Activated B cell treated with CpG ODN at 0.5 μM for 24 hours (primary cell): ENCODE data around the gene FCRLB. TPM values are rescaled to one million over a fixed set of nuclear protein-coding genes. Genes with fewer than 3 reads are reported as not detected.
A peak's percentile ranks its signal among the peaks of the same experiment; 100 is the strongest.

Experiments
- ATAC-seq: fragments of 200-7000 bp; cut with Tn5 transposase; one replicate; pipeline ENCODE4 v1.10.0; 2021; ENCODE audit warnings: low read depth, mild to moderate bottlenecking, moderate library complexity
- CTCF ChIA-PET: fragments of 350-600 bp; sonication (Branson Sonifier 250); formaldehyde crosslinking; loops from one replicate; lab custom pipeline; 2021; ENCODE audit warnings: antibody characterized with exemption; lab: Charles Lee
- POLR2A ChIA-PET: fragments of 350-600 bp; sonication (Branson Sonifier 250); formaldehyde crosslinking; loops from one replicate; lab custom pipeline; 2021; ENCODE audit warnings: antibody characterized with exemption; lab: Charles Lee
- DNase-seq: peaks from one replicate; pipeline ENCODE4 v3.0.0; 2022
- H3K27ac Mint-ChIP-seq: one replicate; pipeline ENCODE4 v1.8.0; 2020; ENCODE audit warnings: mixed read lengths
- H3K27me3 Mint-ChIP-seq: one replicate; pipeline ENCODE4 v1.8.0; 2021; ENCODE audit warnings: mixed read lengths
- H3K36me3 Mint-ChIP-seq: one replicate; pipeline ENCODE4 v1.8.0; 2021; ENCODE audit warnings: low read depth, mixed read lengths
- H3K4me1 Mint-ChIP-seq: one replicate; pipeline ENCODE4 v1.8.0; 2021; ENCODE audit warnings: mixed read lengths
- H3K4me3 Mint-ChIP-seq: one replicate; pipeline ENCODE4 v1.8.0; 2020; ENCODE audit warnings: mild to moderate bottlenecking, mixed read lengths
- H3K9me3 Mint-ChIP-seq: one replicate; pipeline ENCODE4 v1.8.0; 2020; ENCODE audit warnings: mixed read lengths
- intact Hi-C: fragments of 100-400 bp; cut with micrococcal nuclease; formaldehyde crosslinking; loops from one replicate; pipeline ENCODE4 v1.15.1; 2024
- total RNA-seq: library from RNA; stranded (reverse); gene quantifications from 2 replicates; pipeline ENCODE4 v1.2.3, GENCODE V29; 2022
- TF ChIP-seq, protein P1 (sequence below): fragments of 200-600 bp; IDR thresholded peaks from one replicate; pipeline ENCODE4 v1.8.0; 2022; ENCODE audit warnings: antibody characterized with exemption, mild to moderate bottlenecking

FCRLB gene
- total RNA-seq, 1 donor from 2014 or later: 2.1 TPM

DNA sequence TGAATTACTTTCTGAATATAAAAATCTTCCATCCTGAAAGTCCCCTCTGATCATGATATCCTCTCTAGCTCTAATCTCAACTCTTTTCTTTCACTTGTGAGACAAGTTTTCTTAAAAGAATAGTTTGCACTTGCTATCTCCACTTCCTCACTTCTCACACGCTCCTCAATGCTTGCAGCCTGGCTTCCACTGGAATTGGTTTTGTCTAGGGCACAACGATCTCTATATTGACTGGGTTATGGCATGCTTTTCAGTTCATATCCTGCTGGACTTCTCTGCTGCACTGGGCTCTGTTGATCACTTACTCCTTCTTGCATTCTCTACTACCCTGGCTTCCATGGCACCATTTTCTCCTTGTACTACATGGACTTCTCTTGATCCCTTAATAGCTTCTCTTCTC lies 13.8 kb upstream of the FCRLB start:
- intact Hi-C loops: loop anchor here (10.0 kb wide), 1 partner anchor 1503 kb away; the partner anchor contains the start of gene PEA15
- Mint-ChIP-seq H3K36me3 (peaks cover 32% of the 10 kb centered on the region), H3K27me3 (no peaks in the 10 kb centered on the region), H3K27ac (no peak overlapping the region), H3K4me3 (no peak overlapping the region), H3K9me3 (no peaks in the 10 kb centered on the region), H3K4me1 (peaks cover 35% of the 10 kb centered on the region)
- ChIA-PET CTCF (interaction anchor here (1.0 to 6.3 kb wide), 5 partner anchors 8 to 220 kb away, joined by 3 to 56 read pairs (median 7); no protein-coding TSS in a partner anchor), POLR2A (interaction anchor here (0.6 to 4.8 kb wide), 17 partner anchors 10 to 482 kb away, joined by 3 to 143 read pairs (median 4); partner anchors contain the start of genes DUSP12 and FCRLB)
- no peak for DNase-seq
- TF ChIP-seq, protein P1, sequence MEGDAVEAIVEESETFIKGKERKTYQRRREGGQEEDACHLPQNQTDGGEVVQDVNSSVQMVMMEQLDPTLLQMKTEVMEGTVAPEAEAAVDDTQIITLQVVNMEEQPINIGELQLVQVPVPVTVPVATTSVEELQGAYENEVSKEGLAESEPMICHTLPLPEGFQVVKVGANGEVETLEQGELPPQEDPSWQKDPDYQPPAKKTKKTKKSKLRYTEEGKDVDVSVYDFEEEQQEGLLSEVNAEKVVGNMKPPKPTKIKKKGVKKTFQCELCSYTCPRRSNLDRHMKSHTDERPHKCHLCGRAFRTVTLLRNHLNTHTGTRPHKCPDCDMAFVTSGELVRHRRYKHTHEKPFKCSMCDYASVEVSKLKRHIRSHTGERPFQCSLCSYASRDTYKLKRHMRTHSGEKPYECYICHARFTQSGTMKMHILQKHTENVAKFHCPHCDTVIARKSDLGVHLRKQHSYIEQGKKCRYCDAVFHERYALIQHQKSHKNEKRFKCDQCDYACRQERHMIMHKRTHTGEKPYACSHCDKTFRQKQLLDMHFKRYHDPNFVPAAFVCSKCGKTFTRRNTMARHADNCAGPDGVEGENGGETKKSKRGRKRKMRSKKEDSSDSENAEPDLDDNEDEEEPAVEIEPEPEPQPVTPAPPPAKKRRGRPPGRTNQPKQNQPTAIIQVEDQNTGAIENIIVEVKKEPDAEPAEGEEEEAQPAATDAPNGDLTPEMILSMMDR: no peak
- ATAC-seq: no peak

DNA sequence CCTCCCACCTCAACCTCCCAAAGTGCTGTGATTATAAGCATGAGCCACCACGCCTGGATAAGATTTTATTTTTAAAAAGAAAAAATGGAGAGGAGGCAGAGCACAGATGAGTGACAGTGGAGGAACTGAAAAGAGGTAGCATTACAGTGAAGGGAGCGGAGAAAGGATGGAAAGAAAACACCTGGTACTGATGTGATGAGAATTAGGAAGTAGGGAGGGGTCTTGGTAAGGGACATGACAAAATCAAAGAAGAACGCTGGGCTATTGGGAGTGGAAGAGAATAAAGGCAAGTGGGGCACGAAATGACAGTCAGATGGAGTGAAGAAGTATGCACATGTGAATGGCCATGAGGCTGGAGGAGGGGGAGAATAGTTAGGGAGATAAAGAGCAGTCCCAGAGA lies 12.0 kb upstream of the FCRLB start:
- no peak for ATAC-seq
- POLR2A ChIA-PET: interaction anchor here (3.5 kb wide), 2 partner anchors 8 to 31 kb away, joined by 34 to 80 read pairs; no protein-coding TSS in a partner anchor
- peaks cover 50% of the 10 kb centered on the region for H3K36me3 Mint-ChIP-seq
- DNase-seq: no peak
- TF ChIP-seq, protein P1: no peak
- no peak overlapping the region for H3K4me3 Mint-ChIP-seq
- peaks cover 37% of the 10 kb centered on the region for H3K4me1 Mint-ChIP-seq
- CTCF ChIA-PET: interaction anchor here (1.5 to 6.3 kb wide), 2 partner anchors 16 to 30 kb away, joined by 4 to 56 read pairs; no protein-coding TSS in a partner anchor
- no peaks in the 10 kb centered on the region for H3K9me3 Mint-ChIP-seq
- intact Hi-C loops: loop anchor here (10.0 kb wide), 1 partner anchor 1505 kb away; the partner anchor contains the start of gene PEA15
- H3K27me3 Mint-ChIP-seq: no peaks in the 10 kb centered on the region
- peak overlapping the region; percentile 78 for H3K27ac Mint-ChIP-seq

DNA sequence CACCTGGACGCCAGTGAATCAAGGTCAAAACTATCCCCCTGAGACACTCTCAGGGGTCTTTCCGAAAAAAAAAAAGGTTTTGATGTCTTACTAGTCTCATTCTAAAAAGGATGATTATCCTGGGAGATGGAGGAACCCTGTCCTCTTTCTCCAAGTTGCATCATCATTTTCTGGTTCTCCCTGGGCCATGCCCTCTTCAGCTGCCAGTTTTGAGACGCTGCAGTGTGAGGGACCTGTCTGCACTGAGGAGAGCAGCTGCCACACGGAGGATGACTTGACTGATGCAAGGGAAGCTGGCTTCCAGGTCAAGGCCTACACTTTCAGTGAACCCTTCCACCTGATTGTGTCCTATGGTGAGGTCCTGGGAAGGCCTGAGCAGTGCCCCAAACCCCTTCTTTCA lies 10.8 kb upstream of the FCRLB start:
- intact Hi-C loops: no loop called here
- Mint-ChIP-seq H3K36me3 (peaks cover 56% of the 10 kb centered on the region), H3K4me1 (peaks cover 39% of the 10 kb centered on the region), H3K27me3 (no peaks in the 10 kb centered on the region), H3K4me3 (no peak overlapping the region), H3K27ac (no peak overlapping the region), H3K9me3 (no peaks in the 10 kb centered on the region)
- POLR2A ChIA-PET: interaction anchor here (0.7 kb wide), 1 partner anchor 63 kb away, joined by 3 read pairs; no protein-coding TSS in a partner anchor
- TF ChIP-seq, protein P1: no peak
- CTCF ChIA-PET: interaction anchor here (0.9 kb wide), 1 partner anchor 16 kb away, joined by 3 read pairs; no protein-coding TSS in a partner anchor
- ATAC-seq (no peak), DNase-seq (no peak)

DNA sequence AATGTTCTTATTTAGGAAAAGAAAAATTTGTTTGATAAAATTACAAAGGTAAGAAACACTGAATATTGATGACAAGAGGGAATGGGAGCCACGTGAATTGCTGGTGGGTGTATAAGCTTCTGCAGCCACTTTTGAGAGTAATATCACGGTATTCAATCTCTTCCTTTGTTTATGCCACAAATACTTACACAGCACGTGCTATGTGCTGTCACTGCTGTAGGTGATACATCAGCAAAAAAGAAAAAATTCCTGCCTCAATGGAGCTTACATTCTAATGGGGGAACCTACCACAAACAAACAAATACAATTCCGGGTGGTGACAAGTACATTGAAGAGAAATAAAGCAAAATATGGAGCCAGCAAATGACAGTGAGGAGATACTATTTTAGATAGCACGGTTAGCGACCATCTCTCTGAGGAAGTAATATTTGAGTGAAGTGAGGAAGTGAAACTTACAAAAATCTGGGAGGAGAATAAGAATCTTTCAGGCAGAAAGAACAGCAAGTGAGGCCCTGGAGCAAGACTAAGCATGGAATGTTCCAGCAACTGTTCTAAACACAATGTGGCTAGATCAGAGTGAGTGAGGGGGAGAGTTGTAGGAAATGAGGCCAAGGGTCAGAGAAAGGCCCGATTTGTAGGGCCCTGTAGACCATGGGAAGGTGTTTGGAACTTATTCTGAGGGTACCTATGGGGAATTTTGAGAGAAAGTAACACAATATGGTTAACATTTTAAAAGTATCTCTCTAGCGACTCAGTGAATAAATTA lies 2.6 kb upstream of the FCRLB start:
- DNase-seq (no peak), ATAC-seq (peak; percentile 85)
- peak overlapping the region; percentile 90 for H3K27ac Mint-ChIP-seq
- H3K4me3 Mint-ChIP-seq: peak overlapping the region; percentile 63
- CTCF ChIA-PET: interaction anchor here (0.6 to 0.7 kb wide), 2 partner anchors 12 to 20 kb away, joined by 3 read pairs; no protein-coding TSS in a partner anchor
- H3K4me1 Mint-ChIP-seq: peaks cover 68% of the 10 kb centered on the region
- no peaks in the 10 kb centered on the region for H3K27me3 Mint-ChIP-seq
- intact Hi-C loops: loop anchor here (1.0 to 2.0 kb wide), 3 partner anchors 8 to 20 kb away; no protein-coding TSS in a partner anchor
- no peaks in the 10 kb centered on the region for H3K9me3 Mint-ChIP-seq
- peaks cover 11% of the 10 kb centered on the region for H3K36me3 Mint-ChIP-seq
- POLR2A ChIA-PET: interaction anchor here (1.5 to 5.7 kb wide), 4 partner anchors 8 to 14 kb away, joined by 4 to 34 read pairs (median 12); partner anchors contain the start of gene FCRLA
- TF ChIP-seq, protein P1: no peak

DNA sequence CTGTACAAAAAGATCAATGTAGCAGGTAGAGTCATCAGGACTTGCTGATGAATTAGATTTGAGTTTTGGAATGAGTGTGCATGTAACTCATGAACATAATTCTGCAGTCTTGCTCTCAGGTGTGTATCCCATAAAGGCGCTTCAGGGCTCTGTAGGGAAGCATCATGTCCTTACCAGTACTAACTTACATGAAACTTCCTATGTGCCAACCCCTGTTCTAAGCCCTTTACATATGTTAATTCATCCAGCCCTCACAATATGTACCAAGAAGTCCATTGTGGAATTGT lies 2.1 kb upstream of the FCRLB start:
- TF ChIP-seq, protein P1: no peak
- Mint-ChIP-seq H3K4me1 (peaks cover 70% of the 10 kb centered on the region), H3K9me3 (no peaks in the 10 kb centered on the region), H3K36me3 (peaks cover 6% of the 10 kb centered on the region), H3K4me3 (peak overlapping the region; percentile 63), H3K27ac (peak overlapping the region; percentile 90), H3K27me3 (no peaks in the 10 kb centered on the region)
- CTCF ChIA-PET: interaction anchor here (0.6 to 1.1 kb wide), 2 partner anchors 14 to 19 kb away, joined by 3 read pairs; no protein-coding TSS in a partner anchor
- intact Hi-C loops: loop anchor here (1.0 to 2.0 kb wide), 2 partner anchors 14 to 20 kb away; no protein-coding TSS in a partner anchor
- no peak for DNase-seq
- POLR2A ChIA-PET: interaction anchor here (0.6 to 5.7 kb wide), 3 partner anchors 9 to 13 kb away, joined by 4 to 34 read pairs (median 5); partner anchors contain the start of gene FCRLA
- peak; percentile 51 for ATAC-seq
